IMR-90 (cell line): ENCODE results near the gene TTC31. TPM values are rescaled to one million over a fixed set of nuclear protein-coding genes. Genes with fewer than 3 reads are reported as not detected.

ENCODE experiments used
- ATAC-seq: fragments of 200-7000 bp; cut with Tn5 transposase; 2 replicates; pipeline ENCODE4 v1.9.1; 2020; ENCODE audit warnings: low read depth, mild to moderate bottlenecking, moderate library complexity
- BruUV-seq: library from RNA; stranded (reverse); fragments of 400-500 nt; replicated peaks from 2 replicates; lab custom pipeline; 2021; lab: Mats Ljungman, UMichigan
- CTCF ChIA-PET: fragments of 300-600 bp; formaldehyde crosslinking; extraction: SDS; loops from one replicate; lab custom pipeline; 2021; ENCODE audit warnings: antibody characterized with exemption; lab: Yijun Ruan, JAX
- POLR2A ChIA-PET: fragments of 300-600 bp; sonication (Branson Sonifier 250); formaldehyde crosslinking; loops from one replicate; lab custom pipeline; 2022; ENCODE audit warnings: antibody characterized with exemption; ENCODE audit not compliant: unreplicated experiment; lab: Charles Lee
- DNase-seq: peaks from one replicate; pipeline ENCODE4 v3.0.0; 2013
- H2AFZ ChIP-seq: replicated peaks from 2 replicates; pipeline ENCODE3; 2013; ENCODE audit warnings: low read length, mild to moderate bottlenecking; ENCODE audit not compliant: poor library complexity
- H2AK5ac ChIP-seq: 2 replicates; pipeline ENCODE4 v1.6.1; 2013; ENCODE audit warnings: low read depth, low read length, inconsistent platforms
- H2AK9ac ChIP-seq: replicated peaks from 2 replicates; pipeline ENCODE3; 2013; ENCODE audit warnings: mild to moderate bottlenecking, low read depth, low read length, moderate library complexity; ENCODE audit not compliant: poor library complexity
- H2BK120ac ChIP-seq: 2 replicates; pipeline ENCODE4 v1.6.1; 2013; ENCODE audit warnings: low read depth, low read length, inconsistent platforms
- H2BK15ac ChIP-seq: 3 replicates; pipeline ENCODE4 v1.6.1; 2013; ENCODE audit warnings: low read depth, low read length, inconsistent platforms
- H2BK20ac ChIP-seq: 2 replicates; pipeline ENCODE4 v1.6.1; 2013; ENCODE audit warnings: low read depth, mild to moderate bottlenecking, inconsistent platforms, low read length, moderate library complexity
- H2BK5ac ChIP-seq: 2 replicates; pipeline ENCODE4 v1.6.1; 2013; ENCODE audit warnings: mild to moderate bottlenecking, low read depth, low read length, inconsistent platforms; ENCODE audit not compliant: poor library complexity, severe bottlenecking
- H3K14ac ChIP-seq: replicated peaks from 2 replicates; pipeline ENCODE4 v1.6.1; 2013; ENCODE audit warnings: low read depth, low read length, inconsistent platforms
- H3K18ac ChIP-seq: 2 replicates; pipeline ENCODE4 v1.6.1; 2013; ENCODE audit warnings: low read depth, low read length, control low read depth
- H3K23ac ChIP-seq: 2 replicates; pipeline ENCODE4 v1.6.1; 2013; ENCODE audit warnings: low read depth, low read length, inconsistent platforms
- H3K27ac ChIP-seq: 2 replicates; pipeline ENCODE4 v1.5.1; 2013; ENCODE audit warnings: mild to moderate bottlenecking, control low read depth, low read length; ENCODE audit not compliant: insufficient read depth
- H3K27me3 ChIP-seq: 2 replicates; pipeline ENCODE4 v1.6.1; 2013; ENCODE audit warnings: low read length; ENCODE audit not compliant: control insufficient read depth, insufficient read depth
- H3K36me3 ChIP-seq: 2 replicates; pipeline ENCODE4 v1.6.1; 2013; ENCODE audit warnings: low read length, mixed read lengths; ENCODE audit not compliant: control insufficient read depth, insufficient read depth
- H3K4ac ChIP-seq: 2 replicates; pipeline ENCODE4 v1.6.1; 2013; ENCODE audit warnings: low read depth, low read length, inconsistent platforms
- H3K4me1 ChIP-seq: 2 replicates; pipeline ENCODE4 v1.6.1; 2013; ENCODE audit warnings: low read length, mixed read lengths; ENCODE audit not compliant: control insufficient read depth, insufficient read depth
- H3K4me2 ChIP-seq: 2 replicates; pipeline ENCODE4 v1.6.1; 2013; ENCODE audit warnings: low read depth, mild to moderate bottlenecking, control low read depth, low read length, moderate library complexity
- H3K4me3 ChIP-seq: 2 replicates; pipeline ENCODE4 v1.5.1; 2013; ENCODE audit warnings: low read depth, mild to moderate bottlenecking, control low read depth, low read length, moderate library complexity; ENCODE audit not compliant: insufficient read depth
- H3K56ac ChIP-seq: 2 replicates; pipeline ENCODE4 v1.6.1; 2013; ENCODE audit warnings: low read length, inconsistent platforms; ENCODE audit not compliant: insufficient read depth; ENCODE audit errors: extremely low read depth
- H3K79me1 ChIP-seq, 2 experiments: 2 replicates each; pipeline ENCODE4 v1.6.1; 2013; ENCODE audit warnings: low read length in 2 of 2, inconsistent platforms in 1 of 2, low read depth in 1 of 2
- H3K9ac ChIP-seq: 2 replicates; pipeline ENCODE4 v1.6.1; 2013; ENCODE audit warnings: low read depth, low read length, control low read depth
- H3K9me1 ChIP-seq: 2 replicates; pipeline ENCODE4 v1.6.1; 2013; ENCODE audit warnings: low read length, inconsistent platforms; ENCODE audit not compliant: insufficient read depth
- H3K9me3 ChIP-seq: 2 replicates; pipeline ENCODE4 v1.6.1; 2013; ENCODE audit warnings: low read length; ENCODE audit not compliant: control insufficient read depth, insufficient read depth
- H4K20me1 ChIP-seq: 2 replicates; pipeline ENCODE4 v1.6.1; 2013; ENCODE audit warnings: low read length, inconsistent platforms; ENCODE audit not compliant: insufficient read depth
- H4K5ac ChIP-seq: 2 replicates; pipeline ENCODE4 v1.6.1; 2013; ENCODE audit warnings: mild to moderate bottlenecking, low read depth, low read length, control low read depth
- H4K8ac ChIP-seq, 2 experiments: 2 replicates each; pipeline ENCODE4 v1.6.1; 2013; ENCODE audit warnings: low read depth in 2 of 2, low read length in 2 of 2, control low read depth in 1 of 2, inconsistent platforms in 1 of 2
- H4K91ac ChIP-seq: 2 replicates; pipeline ENCODE4 v1.6.1; 2013; ENCODE audit warnings: low read depth, low read length, inconsistent platforms; ENCODE audit not compliant: insufficient read depth
- ELK1 ChIP-seq: fragments of 150-350 bp; IDR thresholded peaks from 2 replicates; pipeline ENCODE4 v1.6.1; 2016; ENCODE audit warnings: low read depth, mild to moderate bottlenecking, low read length, moderate library complexity, borderline replicate concordance
- FOS ChIP-seq: fragments of 150-350 bp; IDR thresholded peaks from 2 replicates; pipeline ENCODE4 v1.6.1; 2016; ENCODE audit warnings: low read depth, low read length
- MAFK ChIP-seq: IDR thresholded peaks from 2 replicates; pipeline ENCODE4 v1.6.1; 2012; ENCODE audit warnings: low read depth, low read length, improper control_type of control experiment
- SMC3 ChIP-seq: fragments of 150-350 bp; IDR thresholded peaks from 2 replicates; pipeline ENCODE4 v1.6.1; 2016; ENCODE audit warnings: low read depth, mild to moderate bottlenecking, antibody characterized with exemption, low read length, moderate library complexity
- WGBS, 2 experiments: methylation state at CpG; one replicate each; pipeline versions ENCODE4 v1.1.5 to v1.1.7; 2013; ENCODE audit warnings: missing lambda C conversion rate in 2 of 2; ENCODE audit not compliant: insufficient read length in 1 of 2; ENCODE audit errors: extremely low coverage in 2 of 2; 5-methylcytosine and 5-hydroxymethylcytosine counted together
- dilution Hi-C: fragments of 300-500 bp; cut with HindIII; formaldehyde crosslinking; loops from one replicate; pipeline ENCODE4 v1.14.3; 2018; ENCODE audit warnings: low sequenced_read_pairs; ENCODE audit not compliant: unreplicated experiment
- in situ Hi-C: fragments of 300-500 bp; cut with MboI; formaldehyde crosslinking; loops from 3 replicates; pipeline ENCODE4 v1.14.3; 2019; ENCODE audit warnings: low sequenced_read_pairs, inconsistent platforms, mixed read lengths
- intact Hi-C: fragments of 100-400 bp; cut with micrococcal nuclease; formaldehyde crosslinking; loops from 2 replicates; pipeline ENCODE4 v1.10.0; 2022
- polyA plus RNA-seq, 3 experiments: library from polyadenylated mRNA; depleted of rRNA; stranded (reverse); fragments of >200 nt; gene quantifications; 2 replicates each; pipeline ENCODE4 v1.2.3, GENCODE V29; 2012; ENCODE audit warnings: low replicate concordance in 1 of 3
- total RNA-seq: library from RNA; depleted of rRNA; stranded (reverse); fragments of >200 nt; gene quantifications from 2 replicates; pipeline ENCODE4 v1.2.3, GENCODE V29; 2012

TTC31 gene
- total and polyA plus RNA-seq, 2 of the 4 experiments (the other 2 are of a cell fraction): 6.3 to 18.8 TPM

GRCh38 chr2:74513605-74514367 lies 30.9 kb downstream of the TTC31 start:
- Histone ChIP-seq H3K14ac (no peak overlapping the region), H3K4me3 (no peak overlapping the region), H3K9me3 (peaks cover 20% of the 10 kb centered on the region), H3K4ac (no peak overlapping the region), H2AK9ac (no peak overlapping the region), H2BK120ac (no peak overlapping the region), H4K8ac (no peak overlapping the region), H3K18ac (no peak overlapping the region), H2BK15ac (no peak overlapping the region), H3K23ac (peak overlapping the region; percentile 63; the same call in 1 of the 2 replicates), H3K27ac (no peak overlapping the region), H3K56ac (no peak overlapping the region), H4K20me1 (0 out of 2 replicates have a peak, but pooled peaks cover 5% of the 10 kb centered on the region), H3K4me2 (no peak overlapping the region), H3K9ac (no peak overlapping the region), H2AFZ (peak overlapping the region; percentile 70), H4K91ac (no peak overlapping the region), H3K4me1 (no peaks in the 10 kb centered on the region), H2BK20ac (no peak overlapping the region), H2BK5ac (no peak overlapping the region), H3K27me3 (peaks cover 78% of the 10 kb centered on the region), H3K79me1 (no peaks in the 10 kb centered on the region), H2AK5ac (peak overlapping the region; percentile 10; the same call in 1 of the 2 replicates), H3K36me3 (no peaks in the 10 kb centered on the region), H3K9me1 (no peaks in the 10 kb centered on the region), H4K5ac (no peak overlapping the region)
- intact Hi-C loops (no loop called here), in situ Hi-C loops (no loop called here), dilution Hi-C loops (no loop called here)
- ChIA-PET POLR2A (no interaction called here), CTCF (no interaction called here)
- ATAC-seq: peak; percentile 9; the same call in 1 of the 2 replicates
- no TSS peak for BruUV-seq
- 2% methylated on average over 17 of the region's 52 CpGs; no CpG with 5 or more reads in 1 of the 2 experiments for WGBS, 2 experiments
- DNase-seq: no peak
- TF ChIP-seq FOS (no peak), MAFK (no peak), SMC3 (no peak), ELK1 (no peak)
